ENCODE data around the gene PARP8.

DNA sequence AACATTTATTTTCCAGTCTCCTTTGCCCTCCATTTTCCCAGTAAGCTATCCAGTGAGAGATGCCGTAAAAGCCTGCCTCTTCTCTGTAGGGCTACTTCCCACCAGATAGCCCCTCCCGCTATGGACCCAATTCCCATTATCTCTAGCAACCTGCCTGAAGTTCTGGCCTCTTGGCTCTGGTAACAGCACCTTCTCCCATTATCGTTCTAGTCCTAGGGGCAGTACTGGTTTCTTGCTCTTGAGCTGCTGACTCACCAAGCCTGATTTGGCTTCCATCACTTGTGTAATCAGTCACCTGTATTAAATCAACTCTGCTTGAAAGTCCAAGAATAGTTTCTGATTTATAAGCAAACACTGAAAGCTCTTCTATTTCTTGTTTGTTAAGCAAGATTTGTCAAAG is 42.8 kb upstream of the PARP8 start:
- TF ChIP-seq POLR2A (IDR thresholded peaks at IDR 0.05; ENCODE audit: low read length) (no peak), GATA1 (IDR thresholded peaks at IDR 0.05; ENCODE audit: low read depth, low read length) (no peak)
